ENCODE results near the gene DENND4A.

DNA sequence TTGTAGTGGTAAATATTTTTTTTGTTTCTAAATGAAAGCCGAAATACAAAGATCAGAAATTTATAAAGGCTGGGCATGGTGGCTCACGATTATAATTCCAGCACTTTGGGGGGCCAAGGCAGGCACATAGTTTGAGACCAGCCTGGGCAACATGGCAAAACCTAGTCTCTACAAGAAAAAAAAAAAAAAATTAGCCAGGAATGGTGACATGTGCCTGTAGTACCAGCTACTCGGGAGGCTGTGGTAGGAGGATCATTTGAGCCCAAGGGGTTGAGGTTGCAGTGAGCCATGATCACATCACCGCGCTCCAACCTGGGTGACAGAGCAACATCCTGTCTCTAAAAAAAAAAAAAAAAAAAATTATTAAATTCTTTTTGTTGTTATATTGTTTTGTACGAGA lies 6.9 kb downstream of the DENND4A start:
- TF ChIP-seq, protein P1, sequence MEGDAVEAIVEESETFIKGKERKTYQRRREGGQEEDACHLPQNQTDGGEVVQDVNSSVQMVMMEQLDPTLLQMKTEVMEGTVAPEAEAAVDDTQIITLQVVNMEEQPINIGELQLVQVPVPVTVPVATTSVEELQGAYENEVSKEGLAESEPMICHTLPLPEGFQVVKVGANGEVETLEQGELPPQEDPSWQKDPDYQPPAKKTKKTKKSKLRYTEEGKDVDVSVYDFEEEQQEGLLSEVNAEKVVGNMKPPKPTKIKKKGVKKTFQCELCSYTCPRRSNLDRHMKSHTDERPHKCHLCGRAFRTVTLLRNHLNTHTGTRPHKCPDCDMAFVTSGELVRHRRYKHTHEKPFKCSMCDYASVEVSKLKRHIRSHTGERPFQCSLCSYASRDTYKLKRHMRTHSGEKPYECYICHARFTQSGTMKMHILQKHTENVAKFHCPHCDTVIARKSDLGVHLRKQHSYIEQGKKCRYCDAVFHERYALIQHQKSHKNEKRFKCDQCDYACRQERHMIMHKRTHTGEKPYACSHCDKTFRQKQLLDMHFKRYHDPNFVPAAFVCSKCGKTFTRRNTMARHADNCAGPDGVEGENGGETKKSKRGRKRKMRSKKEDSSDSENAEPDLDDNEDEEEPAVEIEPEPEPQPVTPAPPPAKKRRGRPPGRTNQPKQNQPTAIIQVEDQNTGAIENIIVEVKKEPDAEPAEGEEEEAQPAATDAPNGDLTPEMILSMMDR (tag by site-specific recombination; IDR thresholded peaks at IDR 0.05) = no peak
- TF ChIP-seq KLF10 (tag by site-specific recombination; IDR thresholded peaks at IDR 0.05) (no peak), ZNF274 (IDR thresholded peaks at IDR 0.05; ENCODE audit: low read length) (no peak), ZNF274 (tag by site-specific recombination; IDR thresholded peaks at IDR 0.05; ENCODE audit: borderline replicate concordance) (no peak), TCF7L2 (IDR thresholded peaks at IDR 0.05; ENCODE audit: borderline replicate concordance, low read depth, low read length) (no peak), SP2 (tag by site-specific recombination; IDR thresholded peaks at IDR 0.05) (no peak), ZNF660 (tag by site-specific recombination; IDR thresholded peaks at IDR 0.05) (no peak), ZNF404 (tag by site-specific recombination; IDR thresholded peaks at IDR 0.05) (no peak)

Data from HEK293 (cell line).